Measurements from ENCODE around the gene CHRM5. TPM values are rescaled to one million over a fixed set of nuclear protein-coding genes. Genes with fewer than 3 reads are reported as not detected.

CHRM5 gene
- total RNA-seq, 1 donor from 2014 or later, result not detected

- no peaks in the 10 kb centered on the region for H3K9me3 ChIP-seq
- DNase-seq (no peak), ATAC-seq (no peak)
- H3K36me3 ChIP-seq, result no peaks in the 10 kb centered on the region
- no peak for TF ChIP-seq CTCF (IDR thresholded peaks at IDR 0.05)
- H3K4me1 ChIP-seq, result no peaks in the 10 kb centered on the region
- H3K27me3 ChIP-seq (ENCODE audit: low read depth), result no peaks in the 10 kb centered on the region
- H3K27ac ChIP-seq, result no peak overlapping the region
- intact Hi-C loops (cut with DNase I), result no loop called here
- H3K4me3 ChIP-seq, result no peak overlapping the region
Measured at GRCh38 chr15:34006381-34006780, 38.1 kb downstream of the CHRM5 start.

DNA sequence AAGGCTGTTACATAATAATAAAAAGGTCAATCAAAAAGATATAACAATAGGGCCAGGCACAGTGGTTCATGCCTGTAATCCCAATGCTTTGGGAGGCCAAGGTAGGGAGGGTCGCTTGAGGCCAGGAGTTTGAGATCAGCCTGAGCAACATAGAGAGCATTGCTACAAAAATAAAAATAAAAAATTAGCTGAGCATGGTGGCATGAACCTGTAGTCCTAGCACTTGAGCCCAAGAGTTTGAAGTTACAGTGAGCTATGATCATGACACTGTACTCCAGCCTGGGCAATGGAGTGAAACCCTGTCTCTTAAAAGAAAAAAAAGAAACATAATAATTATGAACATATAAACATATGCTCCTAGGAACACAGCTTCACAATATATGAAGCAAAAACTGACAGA lies 41.4 kb downstream of the CHRM5 start:
- no peak for TF ChIP-seq CTCF (IDR thresholded peaks at IDR 0.05)
- no peak for DNase-seq
- no peaks in the 10 kb centered on the region for H3K4me1 ChIP-seq
- H3K36me3 ChIP-seq, result no peaks in the 10 kb centered on the region
- no peaks in the 10 kb centered on the region for H3K9me3 ChIP-seq
- no peaks in the 10 kb centered on the region for H3K27me3 ChIP-seq (ENCODE audit: low read depth)
- ATAC-seq, result no peak
- intact Hi-C loops (cut with DNase I), result no loop called here
- no peak overlapping the region for H3K4me3 ChIP-seq
- no peak overlapping the region for H3K27ac ChIP-seq

GRCh38 chr15:34010921-34011320 lies 42.6 kb downstream of the CHRM5 start:
- Histone ChIP-seq H3K4me1 (no peaks in the 10 kb centered on the region), H3K27me3 (ENCODE audit: low read depth) (no peaks in the 10 kb centered on the region), H3K9me3 (no peaks in the 10 kb centered on the region), H3K36me3 (no peaks in the 10 kb centered on the region), H3K27ac (no peak overlapping the region), H3K4me3 (no peak overlapping the region)
- intact Hi-C loops (cut with DNase I), result no loop called here
- DNase-seq (no peak), ATAC-seq (no peak)
- TF ChIP-seq CTCF (IDR thresholded peaks at IDR 0.05), result no peak

DNA sequence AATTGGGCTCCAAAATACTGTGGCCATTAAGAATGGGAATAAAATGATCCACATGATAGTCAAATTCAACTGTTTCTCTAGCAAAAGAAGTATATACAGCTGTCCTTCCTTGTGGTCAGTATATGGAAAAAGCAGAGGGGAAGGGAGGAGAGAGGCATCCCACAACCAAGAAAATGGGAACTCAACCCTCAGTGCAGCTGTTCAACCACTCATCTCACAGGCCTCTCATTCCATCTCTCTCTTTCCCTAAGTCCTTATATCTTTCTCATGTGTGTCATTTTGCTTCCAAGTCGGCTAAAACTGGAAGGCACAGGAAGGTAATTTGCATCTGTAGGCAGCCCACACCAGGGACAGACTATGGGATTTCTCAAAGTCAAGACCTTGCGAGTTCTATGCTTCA lies 43.2 kb downstream of the CHRM5 start:
- DNase-seq (no peak), ATAC-seq (no peak)
- H3K27me3 ChIP-seq (ENCODE audit: low read depth), result no peaks in the 10 kb centered on the region
- H3K9me3 ChIP-seq, result no peaks in the 10 kb centered on the region
- no peaks in the 10 kb centered on the region for H3K4me1 ChIP-seq
- no peaks in the 10 kb centered on the region for H3K36me3 ChIP-seq
- no peak overlapping the region for H3K4me3 ChIP-seq
- intact Hi-C loops (cut with DNase I), result no loop called here
- no peak for TF ChIP-seq CTCF (IDR thresholded peaks at IDR 0.05)
- no peak overlapping the region for H3K27ac ChIP-seq

GRCh38 chr15:34012461-34013028 lies 44.2 kb downstream of the CHRM5 start:
- ATAC-seq, result no peak
- TF ChIP-seq CTCF (IDR thresholded peaks at IDR 0.05), result no peak

GRCh38 chr15:34013746-34014145 lies 45.4 kb downstream of the CHRM5 start:
- no peaks in the 10 kb centered on the region for H3K9me3 ChIP-seq
- H3K4me3 ChIP-seq, result no peak overlapping the region
- intact Hi-C loops (cut with DNase I), result no loop called here
- no peak overlapping the region for H3K27ac ChIP-seq
- DNase-seq (no peak), ATAC-seq (no peak)
- no peak for TF ChIP-seq CTCF (IDR thresholded peaks at IDR 0.05)
- H3K27me3 ChIP-seq (ENCODE audit: low read depth), result no peaks in the 10 kb centered on the region
- peaks cover 4% of the 10 kb centered on the region for H3K36me3 ChIP-seq
- H3K4me1 ChIP-seq, result no peaks in the 10 kb centered on the region

More at GRCh38 chr15:34012461-34013028, 44.2 kb downstream of the CHRM5 start:
- Histone ChIP-seq H3K9me3 (no peaks in the 10 kb centered on the region), H3K4me3 (no peak overlapping the region), H3K36me3 (no peaks in the 10 kb centered on the region), H3K27ac (no peak overlapping the region), H3K27me3 (ENCODE audit: low read depth) (no peaks in the 10 kb centered on the region), H3K4me1 (no peaks in the 10 kb centered on the region)
- intact Hi-C loops (cut with DNase I), result no loop called here
- DNase-seq, result no peak
